GM08714 (cell line): Measurements from ENCODE around the gene CROCC.
"Not testable (repeated sequence)": the region's sequence is repeated elsewhere in the genome, so short reads cannot be mapped to it uniquely, and the experiment has no call there.

Source experiments
- H3K4me3 ChIP-seq: fragments of 200-500 bp; sonication (Bioruptor generic); 2 replicates; pipeline ENCODE4 v1.5.1; 2014; ENCODE audit warnings: mild to moderate bottlenecking, low read length, inconsistent platforms
- ZNF274 ChIP-seq: IDR thresholded peaks from 2 replicates; pipeline ENCODE4 v1.6.1; 2012; ENCODE audit warnings: mild to moderate bottlenecking, low read depth, low read length

The CROCC gene

GRCh38 chr1:16913181-16913832 is 8.4 kb upstream of the CROCC start:
- H3K4me3 ChIP-seq: peak overlapping the region; percentile 42; the same call in 1 of the 2 replicates
- TF ChIP-seq ZNF274: no peak

- peak overlapping the region; percentile 48; the same call in 1 of the 2 replicates for H3K4me3 ChIP-seq
- no peak for TF ChIP-seq ZNF274
Observed at GRCh38 chr1:16913833-16914662, 7.7 kb upstream of the CROCC start.

GRCh38 chr1:16914928-16915626 is 6.7 kb upstream of the CROCC start:
- H3K4me3 ChIP-seq: not testable (repeated sequence)

- no peak for TF ChIP-seq ZNF274
- H3K4me3 ChIP-seq: no peak overlapping the region
Observed at GRCh38 chr1:16915627-16915973, 6.1 kb upstream of the CROCC start.

GRCh38 chr1:16916036-16916880 is 5.5 kb upstream of the CROCC start:
- H3K4me3 ChIP-seq: not testable (repeated sequence)

- TF ChIP-seq ZNF274: no peak
- H3K4me3 ChIP-seq: no peak overlapping the region
Observed at GRCh38 chr1:16918371-16918770, 3.4 kb upstream of the CROCC start.

GRCh38 chr1:16918936-16919665 is 2.6 kb upstream of the CROCC start:
- not testable (repeated sequence) for H3K4me3 ChIP-seq

- no peak overlapping the region for H3K4me3 ChIP-seq
- no peak for TF ChIP-seq ZNF274
Observed at GRCh38 chr1:16920951-16921350, 780 bp upstream of the CROCC start.

- H3K4me3 ChIP-seq: no peak overlapping the region
- TF ChIP-seq ZNF274: no peak
Observed at GRCh38 chr1:16922466-16922865, 735 bp downstream of the CROCC start.

- no peak for TF ChIP-seq ZNF274
- H3K4me3 ChIP-seq: no peak overlapping the region
Observed at GRCh38 chr1:16922885-16923431, 1.2 kb downstream of the CROCC start.

GRCh38 chr1:16924216-16924918 is 2.6 kb downstream of the CROCC start:
- no peak overlapping the region for H3K4me3 ChIP-seq
- no peak for TF ChIP-seq ZNF274

GRCh38 chr1:16924919-16925477 is 3.3 kb downstream of the CROCC start:
- H3K4me3 ChIP-seq: no peak overlapping the region
- no peak for TF ChIP-seq ZNF274
